Parathyroid adenoma (tissue), 2 donors: ENCODE results near the gene TP53INP2.
A peak's percentile ranks its signal among the peaks of the same experiment; 100 is the strongest.

Source experiments
- H2AFZ ChIP-seq: fragments of 300-600 bp; sonication (generic); one replicate; pipeline ENCODE4 v1.7.0; 2017; ENCODE audit warnings: antibody characterized with exemption, mild to moderate bottlenecking
- H3K27ac ChIP-seq: fragments of 300-600 bp; sonication (generic); one replicate; pipeline ENCODE4 v1.7.0; 2017
- H3K27me3 ChIP-seq: fragments of 300-600 bp; sonication (generic); one replicate; pipeline ENCODE4 v1.7.0; 2017; ENCODE audit warnings: low read length; ENCODE audit not compliant: control insufficient read depth, insufficient read depth
- H3K36me3 ChIP-seq: fragments of 300-600 bp; sonication (generic); one replicate; pipeline ENCODE4 v1.7.0; 2017; ENCODE audit warnings: low read length; ENCODE audit not compliant: control insufficient read depth, insufficient read depth
- H3K4me1 ChIP-seq: fragments of 300-600 bp; sonication (generic); one replicate; pipeline ENCODE4 v1.7.0; 2017; ENCODE audit warnings: control low read depth
- H3K4me2 ChIP-seq: fragments of 300-600 bp; sonication (generic); one replicate; pipeline ENCODE4 v1.7.0; 2017; ENCODE audit warnings: low read length
- H3K4me3 ChIP-seq: fragments of 300-600 bp; sonication (generic); one replicate; pipeline ENCODE4 v1.7.0; 2017; ENCODE audit warnings: low read depth, low read length
- H3K79me2 ChIP-seq: fragments of 300-600 bp; sonication (generic); one replicate; pipeline ENCODE4 v1.7.0; 2017; ENCODE audit warnings: control low read depth
- H3K9ac ChIP-seq: fragments of 300-600 bp; sonication (generic); one replicate; pipeline ENCODE4 v1.7.0; 2017; ENCODE audit warnings: mild to moderate bottlenecking
- H3K9me3 ChIP-seq: fragments of 300-600 bp; sonication (generic); one replicate; pipeline ENCODE4 v1.7.0; 2017; ENCODE audit warnings: low read length; ENCODE audit not compliant: control insufficient read depth
- TF ChIP-seq, protein P1 (sequence below): fragments of 300-600 bp; sonication (generic); IDR thresholded peaks from one replicate; pipeline ENCODE4 v1.7.0; 2017; ENCODE audit warnings: antibody characterized with exemption, mild to moderate bottlenecking
- donor health status: primary hyperparathyroidism.

The TP53INP2 gene

GRCh38 chr20:34680586-34681175 is 23.5 kb upstream of the TP53INP2 start:
- no peak overlapping the region for H3K4me2 ChIP-seq
- no peak overlapping the region for H3K9ac ChIP-seq
- no peaks in the 10 kb centered on the region for H3K4me1 ChIP-seq
- H3K36me3 ChIP-seq: no peaks in the 10 kb centered on the region
- H3K4me3 ChIP-seq: no peak overlapping the region
- H3K27me3 ChIP-seq: no peaks in the 10 kb centered on the region
- TF ChIP-seq, protein P1, sequence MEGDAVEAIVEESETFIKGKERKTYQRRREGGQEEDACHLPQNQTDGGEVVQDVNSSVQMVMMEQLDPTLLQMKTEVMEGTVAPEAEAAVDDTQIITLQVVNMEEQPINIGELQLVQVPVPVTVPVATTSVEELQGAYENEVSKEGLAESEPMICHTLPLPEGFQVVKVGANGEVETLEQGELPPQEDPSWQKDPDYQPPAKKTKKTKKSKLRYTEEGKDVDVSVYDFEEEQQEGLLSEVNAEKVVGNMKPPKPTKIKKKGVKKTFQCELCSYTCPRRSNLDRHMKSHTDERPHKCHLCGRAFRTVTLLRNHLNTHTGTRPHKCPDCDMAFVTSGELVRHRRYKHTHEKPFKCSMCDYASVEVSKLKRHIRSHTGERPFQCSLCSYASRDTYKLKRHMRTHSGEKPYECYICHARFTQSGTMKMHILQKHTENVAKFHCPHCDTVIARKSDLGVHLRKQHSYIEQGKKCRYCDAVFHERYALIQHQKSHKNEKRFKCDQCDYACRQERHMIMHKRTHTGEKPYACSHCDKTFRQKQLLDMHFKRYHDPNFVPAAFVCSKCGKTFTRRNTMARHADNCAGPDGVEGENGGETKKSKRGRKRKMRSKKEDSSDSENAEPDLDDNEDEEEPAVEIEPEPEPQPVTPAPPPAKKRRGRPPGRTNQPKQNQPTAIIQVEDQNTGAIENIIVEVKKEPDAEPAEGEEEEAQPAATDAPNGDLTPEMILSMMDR: no peak
- H3K79me2 ChIP-seq: no peaks in the 10 kb centered on the region
- no peak overlapping the region for H2AFZ ChIP-seq
- no peaks in the 10 kb centered on the region for H3K9me3 ChIP-seq
- H3K27ac ChIP-seq: no peak overlapping the region

GRCh38 chr20:34683667-34684066 is 20.5 kb upstream of the TP53INP2 start:
- no peak overlapping the region for H3K4me3 ChIP-seq
- H3K79me2 ChIP-seq: no peaks in the 10 kb centered on the region
- no peak overlapping the region for H2AFZ ChIP-seq
- H3K4me2 ChIP-seq: no peak overlapping the region
- no peaks in the 10 kb centered on the region for H3K4me1 ChIP-seq
- H3K9ac ChIP-seq: no peak overlapping the region
- no peaks in the 10 kb centered on the region for H3K36me3 ChIP-seq
- no peaks in the 10 kb centered on the region for H3K27me3 ChIP-seq
- TF ChIP-seq, protein P1: no peak
- H3K27ac ChIP-seq: no peak overlapping the region
- no peaks in the 10 kb centered on the region for H3K9me3 ChIP-seq

GRCh38 chr20:34689486-34689885 is 14.7 kb upstream of the TP53INP2 start:
- TF ChIP-seq, protein P1: no peak
- no peaks in the 10 kb centered on the region for H3K27me3 ChIP-seq
- H3K9me3 ChIP-seq: no peaks in the 10 kb centered on the region
- H3K27ac ChIP-seq: no peak overlapping the region
- H3K4me1 ChIP-seq: no peaks in the 10 kb centered on the region
- H3K4me2 ChIP-seq: no peak overlapping the region
- H3K4me3 ChIP-seq: no peak overlapping the region
- no peak overlapping the region for H3K9ac ChIP-seq
- no peaks in the 10 kb centered on the region for H3K36me3 ChIP-seq
- H2AFZ ChIP-seq: peak overlapping the region; percentile 29
- H3K79me2 ChIP-seq: no peaks in the 10 kb centered on the region

DNA sequence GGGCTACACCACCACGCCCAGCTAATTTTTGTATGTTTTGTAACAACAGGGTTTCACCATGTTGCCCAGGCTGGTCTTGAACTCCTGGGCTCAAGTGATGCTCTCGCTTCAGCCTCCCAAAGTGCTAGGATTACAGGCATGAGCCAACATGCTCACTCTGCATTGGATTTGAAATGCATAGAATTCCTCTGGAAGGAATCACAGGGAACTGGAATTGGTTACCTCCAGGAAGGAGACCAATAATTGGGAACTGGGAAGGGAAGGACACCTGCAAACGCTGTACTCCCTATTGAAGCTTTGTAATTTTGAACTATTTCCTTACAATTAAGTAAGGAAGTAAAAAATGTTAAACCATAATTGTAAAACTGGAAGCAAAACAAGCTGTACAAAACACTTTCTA is 12.3 kb upstream of the TP53INP2 start:
- H3K27ac ChIP-seq: no peak overlapping the region
- no peaks in the 10 kb centered on the region for H3K4me1 ChIP-seq
- TF ChIP-seq, protein P1: no peak
- no peaks in the 10 kb centered on the region for H3K79me2 ChIP-seq
- H3K9ac ChIP-seq: no peak overlapping the region
- H3K4me3 ChIP-seq: no peak overlapping the region
- no peaks in the 10 kb centered on the region for H3K36me3 ChIP-seq
- H3K4me2 ChIP-seq: no peak overlapping the region
- H3K9me3 ChIP-seq: no peaks in the 10 kb centered on the region
- H2AFZ ChIP-seq: no peak overlapping the region
- no peaks in the 10 kb centered on the region for H3K27me3 ChIP-seq

- Histone ChIP-seq H3K36me3 (no peaks in the 10 kb centered on the region), H3K4me1 (no peaks in the 10 kb centered on the region), H3K79me2 (no peaks in the 10 kb centered on the region), H3K27ac (no peak overlapping the region), H2AFZ (no peak overlapping the region), H3K4me2 (no peak overlapping the region), H3K9me3 (no peaks in the 10 kb centered on the region), H3K27me3 (no peaks in the 10 kb centered on the region), H3K4me3 (no peak overlapping the region), H3K9ac (no peak overlapping the region)
- TF ChIP-seq, protein P1: no peak
Measured at GRCh38 chr20:34693414-34693813, 10.7 kb upstream of the TP53INP2 start.
